ENCODE measurements around the gene PKD1L1.
"Not testable (repeated sequence)": the region's sequence is repeated elsewhere in the genome, so short reads cannot be mapped to it uniquely, and the experiment has no call there.

The PKD1L1 gene

GRCh38 chr7:47948141-47948790 is at the start of gene PKD1L1:
TSS of gene PKD1L1 (minus strand) at chr7:47948466. CDS start at chr7:47948440, 26 bp downstream.
- DNase-seq, result no peak

GRCh38 chr7:47992446-47992845 is 44.2 kb upstream of the PKD1L1 start:
- no peak for DNase-seq

- DNase-seq, result peak; percentile 90
These were observed 43.6 kb upstream of the PKD1L1 start for GRCh38 chr7:47991741-47992311.

GRCh38 chr7:47991270-47991669 is 43.0 kb upstream of the PKD1L1 start:
- DNase-seq, result no peak

GRCh38 chr7:47990592-47990991 is 42.3 kb upstream of the PKD1L1 start:
- no peak for DNase-seq

- DNase-seq, result not testable (repeated sequence)
These were observed 41.5 kb upstream of the PKD1L1 start for GRCh38 chr7:47989607-47990400.

GRCh38 chr7:47988496-47989386 is 40.5 kb upstream of the PKD1L1 start:
- no peak for DNase-seq

- no peak for DNase-seq
These were observed 34.3 kb upstream of the PKD1L1 start for GRCh38 chr7:47982610-47983009.

- not testable (repeated sequence) for DNase-seq
These were observed 32.4 kb upstream of the PKD1L1 start for GRCh38 chr7:47980648-47981047.

GRCh38 chr7:47979832-47980181 is 31.5 kb upstream of the PKD1L1 start:
- DNase-seq, result no peak

GRCh38 chr7:47979145-47979831 is 31.0 kb upstream of the PKD1L1 start, which contains the start of gene HUS1:
TSS of gene HUS1 (minus strand) at chr7:47979615. CDS start at chr7:47979519, 96 bp downstream.
- DNase-seq, result peak; percentile 94

- no peak for DNase-seq
These were observed 30.5 kb upstream of the PKD1L1 start for GRCh38 chr7:47978790-47979144.

- DNase-seq, result no peak
These were observed 25.5 kb upstream of the PKD1L1 start for GRCh38 chr7:47973739-47974138.

- DNase-seq, result no peak
These were observed 22.5 kb upstream of the PKD1L1 start for GRCh38 chr7:47970761-47971160.

GRCh38 chr7:47968847-47969774 is 20.8 kb upstream of the PKD1L1 start:
- DNase-seq, result peak; percentile 69

- DNase-seq, result no peak
These were observed 19.4 kb upstream of the PKD1L1 start for GRCh38 chr7:47967708-47968107.

- no peak for DNase-seq
These were observed 18.9 kb upstream of the PKD1L1 start for GRCh38 chr7:47967123-47967522.

- DNase-seq, result no peak
These were observed 17.2 kb upstream of the PKD1L1 start for GRCh38 chr7:47965456-47965855.

GRCh38 chr7:47962262-47962661 is 14.0 kb upstream of the PKD1L1 start:
- no peak for DNase-seq

- DNase-seq, result no peak
These were observed 8.9 kb upstream of the PKD1L1 start for GRCh38 chr7:47957156-47957555.

GRCh38 chr7:47956220-47956619 is 8.0 kb upstream of the PKD1L1 start:
- DNase-seq, result no peak
